CD4-positive, alpha-beta memory T cell (primary cell): ENCODE data around the gene SLC35F5. TPM values are rescaled to one million over a fixed set of nuclear protein-coding genes. Genes with fewer than 3 reads are reported as not detected.
A peak's percentile ranks its signal among the peaks of the same experiment; 100 is the strongest.
"Not testable (repeated sequence)": the region's sequence is repeated elsewhere in the genome, so short reads cannot be mapped to it uniquely, and the experiment has no call there.

Source experiments
- CTCF ChIA-PET: fragments of 350-600 bp; sonication (Branson Sonifier 250); formaldehyde crosslinking; loops from one replicate; lab custom pipeline; 2021; ENCODE audit warnings: inconsistent platforms; ENCODE audit not compliant: partially characterized antibody; lab: Charles Lee
- POLR2A ChIA-PET: fragments of 350-600 bp; sonication (Branson Sonifier 250); formaldehyde crosslinking; loops from one replicate; lab custom pipeline; 2021; ENCODE audit not compliant: partially characterized antibody; lab: Charles Lee
- DNase-seq, 5 donors: peaks; one replicate each; pipeline versions ENCODE4 v3.0.0 to v3.0.0-alpha.2; 2020 to 2022; ENCODE audit warnings: mixed read lengths in 1 of 5
- H3K27ac ChIP-seq: one replicate; pipeline ENCODE4 v1.7.0; 2013; ENCODE audit warnings: low read depth, low read length
- H3K27me3 ChIP-seq: 2 replicates; pipeline ENCODE4 v1.7.0; 2013; ENCODE audit warnings: mild to moderate bottlenecking, low read length, moderate library complexity; ENCODE audit not compliant: insufficient read depth
- H3K36me3 ChIP-seq: 2 replicates; pipeline ENCODE4 v1.7.0; 2013; ENCODE audit warnings: mild to moderate bottlenecking, low read length, moderate library complexity; ENCODE audit not compliant: insufficient read depth
- H3K4me1 ChIP-seq: 2 replicates; pipeline ENCODE4 v1.7.0; 2013; ENCODE audit warnings: mild to moderate bottlenecking, low read length, moderate library complexity; ENCODE audit not compliant: insufficient read depth
- H3K4me3 ChIP-seq, 2 donors: one replicate each; pipeline ENCODE4 v1.7.0; 2013; ENCODE audit warnings: low read length in 2 of 2, mild to moderate bottlenecking in 1 of 2
- H3K9me3 ChIP-seq, 2 donors: one replicate each; pipeline ENCODE4 v1.7.0; 2013; ENCODE audit warnings: low read length in 2 of 2, control low read depth in 1 of 2; ENCODE audit not compliant: control insufficient read depth in 1 of 2
- H3K27ac Mint-ChIP-seq, 7 donors: one replicate each; pipeline ENCODE4 v1.8.0; 2020 to 2021; ENCODE audit warnings: mixed read lengths in 7 of 7, mild to moderate bottlenecking in 6 of 7, inconsistent platforms in 3 of 7, moderate library complexity in 3 of 7
- H3K27me3 Mint-ChIP-seq, 2 donors: one replicate each; pipeline ENCODE4 v1.8.0; 2020 to 2021; ENCODE audit warnings: mixed read lengths in 2 of 2
- H3K36me3 Mint-ChIP-seq, 2 donors: one replicate each; pipeline ENCODE4 v1.8.0; 2020 to 2021; ENCODE audit warnings: mixed read lengths in 2 of 2, inconsistent platforms in 1 of 2, mild to moderate bottlenecking in 1 of 2
- H3K4me1 Mint-ChIP-seq, 4 donors: one replicate each; pipeline ENCODE4 v1.8.0; 2020 to 2021; ENCODE audit warnings: mixed read lengths in 4 of 4, mild to moderate bottlenecking in 1 of 4
- H3K4me3 Mint-ChIP-seq, 8 donors: one replicate each; pipeline ENCODE4 v1.8.0; 2020 to 2021; ENCODE audit warnings: mixed read lengths in 8 of 8, mild to moderate bottlenecking in 7 of 8, moderate library complexity in 6 of 8, inconsistent platforms in 3 of 8
- H3K9me3 Mint-ChIP-seq, 8 donors: one replicate each; pipeline ENCODE4 v1.8.0; 2020 to 2021; ENCODE audit warnings: mixed read lengths in 8 of 8, mild to moderate bottlenecking in 5 of 8, inconsistent platforms in 3 of 8, moderate library complexity in 1 of 8
- intact Hi-C: fragments of 100-400 bp; cut with micrococcal nuclease; formaldehyde crosslinking; loops from one replicate; pipeline ENCODE4 v1.15.1; 2023
- polyA plus RNA-seq, 2 donors: library from polyadenylated mRNA; unstranded; fragments of 300-500 nt; fragmentation: Illumina TruSeq; gene quantifications; one replicate each; pipeline ENCODE4 v1.2.3, GENCODE V29; 2021
- total RNA-seq, 2 experiments: library from RNA; stranded (reverse); gene quantifications; one replicate each; pipeline ENCODE4 v1.2.3, GENCODE V29; 2021

Gene SLC35F5
- total and polyA plus RNA-seq, 4 experiments from 2014 or later, result 4.5 to 30.9 (median 17.9) TPM

GRCh38 chr2:113698251-113698650 is 58.2 kb downstream of the SLC35F5 start:
- POLR2A ChIA-PET, H3K4me3 ChIP-seq, H3K9me3 Mint-ChIP-seq, H3K36me3 Mint-ChIP-seq, H3K9me3 ChIP-seq, H3K27ac Mint-ChIP-seq, H3K36me3 ChIP-seq, DNase-seq, H3K4me3 Mint-ChIP-seq, H3K27ac ChIP-seq, H3K27me3 Mint-ChIP-seq, H3K27me3 ChIP-seq: not testable (repeated sequence)
- H3K4me1 ChIP-seq, result peaks cover 37% of the 10 kb centered on the region
- H3K4me1 Mint-ChIP-seq, result peaks cover 22 to 38% (median 29%) of the 10 kb centered on the region in 4 donors
- intact Hi-C loops, result loop anchor here (10.0 kb wide), 1 partner anchor 93 kb away; no protein-coding TSS in a partner anchor
- CTCF ChIA-PET, result interaction anchor here (0.9 kb wide), 1 partner anchor 94 kb away, joined by 4 read pairs; no protein-coding TSS in a partner anchor

- H3K27me3 ChIP-seq, result no peaks in the 10 kb centered on the region
- H3K4me3 Mint-ChIP-seq, result no peak overlapping the region
- H3K9me3 Mint-ChIP-seq, result peaks cover 0 to 2% (median 0%) of the 10 kb centered on the region in 8 donors
- H3K4me1 ChIP-seq, result peaks cover 44% of the 10 kb centered on the region
- CTCF ChIA-PET, result interaction anchor here (0.9 kb wide), 1 partner anchor 93 kb away, joined by 4 read pairs; no protein-coding TSS in a partner anchor
- no peaks in the 10 kb centered on the region for H3K36me3 ChIP-seq
- H3K27ac ChIP-seq, result no peak overlapping the region
- no peaks in the 10 kb centered on the region for H3K27me3 Mint-ChIP-seq
- no peaks in the 10 kb centered on the region for H3K36me3 Mint-ChIP-seq
- H3K4me1 Mint-ChIP-seq, result peaks cover 28 to 46% (median 35%) of the 10 kb centered on the region in 4 donors
- no peak overlapping the region for H3K4me3 ChIP-seq
- POLR2A ChIA-PET, result no interaction called here
- intact Hi-C loops, result loop anchor here (10.0 kb wide), 1 partner anchor 93 kb away; no protein-coding TSS in a partner anchor
- no peak overlapping the region for H3K27ac Mint-ChIP-seq
- H3K9me3 ChIP-seq, result no peaks in the 10 kb centered on the region
- DNase-seq, result no peak
Measured at GRCh38 chr2:113697516-113697915, 58.9 kb downstream of the SLC35F5 start.

- Mint-ChIP-seq H3K36me3 (no peaks in the 10 kb centered on the region), H3K4me3 (peak overlapping the region in 3 of 8 donors; percentile 41 to 88 (median 88)), H3K4me1 (peaks cover 20 to 34% (median 28%) of the 10 kb centered on the region in 4 donors), H3K9me3 (peaks cover 0 to 2% (median 0%) of the 10 kb centered on the region in 8 donors), H3K27me3 (no peaks in the 10 kb centered on the region), H3K27ac (peak overlapping the region in 3 of 7 donors; percentile 82 to 90 (median 86))
- POLR2A ChIA-PET, result no interaction called here
- no peaks in the 10 kb centered on the region for H3K9me3 ChIP-seq
- H3K4me3 ChIP-seq, result no peak overlapping the region
- H3K4me1 ChIP-seq, result peaks cover 32% of the 10 kb centered on the region
- CTCF ChIA-PET, result interaction anchor here (0.8 kb wide), 1 partner anchor 8 kb away, joined by 3 read pairs; no protein-coding TSS in a partner anchor
- no peaks in the 10 kb centered on the region for H3K36me3 ChIP-seq
- intact Hi-C loops, result loop anchor here (10.0 kb wide), 1 partner anchor 90 kb away; no protein-coding TSS in a partner anchor
- H3K27me3 ChIP-seq, result no peaks in the 10 kb centered on the region
- no peak overlapping the region for H3K27ac ChIP-seq
- DNase-seq, result no peak
Measured at GRCh38 chr2:113694438-113694837, 62.0 kb downstream of the SLC35F5 start.

GRCh38 chr2:113692698-113693428 is 63.6 kb downstream of the SLC35F5 start:
- Mint-ChIP-seq H3K27me3 (no peaks in the 10 kb centered on the region), H3K4me3 (peak overlapping the region; percentile 66 to 90 (median 82)), H3K36me3 (no peaks in the 10 kb centered on the region), H3K4me1 (peaks cover 15 to 26% (median 20%) of the 10 kb centered on the region in 4 donors), H3K9me3 (peaks cover 0 to 2% (median 0%) of the 10 kb centered on the region in 8 donors), H3K27ac (peak overlapping the region; percentile 76 to 90 (median 83))
- CTCF ChIA-PET, result interaction anchor here (0.6 kb wide), 1 partner anchor 77 kb away, joined by 3 read pairs; no protein-coding TSS in a partner anchor
- peaks cover 25% of the 10 kb centered on the region for H3K4me1 ChIP-seq
- H3K27me3 ChIP-seq, result no peaks in the 10 kb centered on the region
- POLR2A ChIA-PET, result interaction anchor here (1.0 kb wide), 1 partner anchor 89 kb away, joined by 4 read pairs; no protein-coding TSS in a partner anchor
- intact Hi-C loops, result loop anchor here (10.0 kb wide), 1 partner anchor 88 kb away; no protein-coding TSS in a partner anchor
- H3K9me3 ChIP-seq, result no peaks in the 10 kb centered on the region
- DNase-seq, result peak in 3 of 5 donors; percentile 13 to 22 (median 14)
- H3K27ac ChIP-seq, result no peak overlapping the region
- no peak overlapping the region for H3K4me3 ChIP-seq
- H3K36me3 ChIP-seq, result no peaks in the 10 kb centered on the region

- H3K9me3 ChIP-seq, H3K9me3 Mint-ChIP-seq, H3K27me3 ChIP-seq, H3K4me3 Mint-ChIP-seq, H3K36me3 Mint-ChIP-seq, DNase-seq, POLR2A ChIA-PET, H3K4me3 ChIP-seq, H3K27ac ChIP-seq, H3K27me3 Mint-ChIP-seq, H3K36me3 ChIP-seq, H3K27ac Mint-ChIP-seq: not testable (repeated sequence)
- CTCF ChIA-PET, result interaction anchor here (1.0 kb wide), 1 partner anchor 10 kb away, joined by 5 read pairs; no protein-coding TSS in a partner anchor
- intact Hi-C loops, result loop anchor here (10.0 kb wide), 1 partner anchor 86 kb away; no protein-coding TSS in a partner anchor
- H3K4me1 Mint-ChIP-seq, result peaks cover 14 to 26% (median 20%) of the 10 kb centered on the region in 4 donors
- H3K4me1 ChIP-seq, result peaks cover 25% of the 10 kb centered on the region
Measured at GRCh38 chr2:113690871-113691270, 65.6 kb downstream of the SLC35F5 start.

- no peaks in the 10 kb centered on the region for H3K9me3 ChIP-seq
- H3K27ac Mint-ChIP-seq, result no peak overlapping the region
- no peak overlapping the region for H3K4me3 Mint-ChIP-seq
- H3K36me3 ChIP-seq, result no peaks in the 10 kb centered on the region
- H3K36me3 Mint-ChIP-seq, result no peaks in the 10 kb centered on the region
- peaks cover 0 to 2% (median 0%) of the 10 kb centered on the region in 8 donors for H3K9me3 Mint-ChIP-seq
- intact Hi-C loops, result no loop called here
- H3K4me1 ChIP-seq, result no peaks in the 10 kb centered on the region
- no peaks in the 10 kb centered on the region for H3K4me1 Mint-ChIP-seq
- H3K27me3 Mint-ChIP-seq, result no peaks in the 10 kb centered on the region
- POLR2A ChIA-PET, result no interaction called here
- CTCF ChIA-PET, result interaction anchor here (1.5 kb wide), 1 partner anchor 8 kb away, joined by 3 read pairs; no protein-coding TSS in a partner anchor
- no peaks in the 10 kb centered on the region for H3K27me3 ChIP-seq
- no peak overlapping the region for H3K4me3 ChIP-seq
- no peak for DNase-seq
- H3K27ac ChIP-seq, result no peak overlapping the region
Measured at GRCh38 chr2:113686537-113686936, 69.9 kb downstream of the SLC35F5 start.

- DNase-seq, result no peak
- POLR2A ChIA-PET, result no interaction called here
- Mint-ChIP-seq H3K27me3 (no peaks in the 10 kb centered on the region), H3K4me3 (no peak overlapping the region), H3K27ac (no peak overlapping the region), H3K36me3 (no peaks in the 10 kb centered on the region), H3K4me1 (no peaks in the 10 kb centered on the region), H3K9me3 (peaks cover 0 to 2% (median 0%) of the 10 kb centered on the region in 8 donors)
- Histone ChIP-seq H3K4me1 (no peaks in the 10 kb centered on the region), H3K36me3 (no peaks in the 10 kb centered on the region), H3K27me3 (no peaks in the 10 kb centered on the region), H3K4me3 (no peak overlapping the region), H3K9me3 (no peaks in the 10 kb centered on the region), H3K27ac (no peak overlapping the region)
- intact Hi-C loops, result no loop called here
- CTCF ChIA-PET, result interaction anchor here (1.5 kb wide), 1 partner anchor 9 kb away, joined by 3 read pairs; no protein-coding TSS in a partner anchor
Measured at GRCh38 chr2:113685471-113685870, 71.0 kb downstream of the SLC35F5 start.
